ENCODE results near the gene PRMT2.
A peak's percentile ranks its signal among the peaks of the same experiment; 100 is the strongest.

GRCh38 chr21:46634966-46635323 lies 529 bp upstream of the PRMT2 start:
- TF ChIP-seq CTCF (IDR thresholded peaks at IDR 0.05) (peak; percentile 12), POLR2AphosphoS5 (IDR thresholded peaks at IDR 0.05; ENCODE audit: low read depth, low read length) (no peak)

All from Panc1 (cell line).